Breast epithelium (tissue), 4 donors: ENCODE measurements around the gene CREB3L1. TPM values are rescaled to one million over a fixed set of nuclear protein-coding genes. Genes with fewer than 3 reads are reported as not detected.

Experiments
- DNase-seq, 2 donors: peaks; one replicate each; pipeline ENCODE4 v3.0.0-alpha.2; 2019; ENCODE audit warnings: low spot score in 2 of 2
- H3K27ac ChIP-seq, 2 donors: fragments of 200-600 bp; sonication (generic) in 1 of 2; one replicate each; pipeline ENCODE4 v1.5.1; 2016 to 2019; ENCODE audit warnings: mild to moderate bottlenecking in 1 of 2
- H3K27me3 ChIP-seq, 2 donors: fragments of 200-600 bp; sonication (generic) in 1 of 2; one replicate each; pipeline versions ENCODE4 v1.5.1 to v1.6.0; 2017 to 2019; ENCODE audit warnings: control low read depth in 1 of 2, mild to moderate bottlenecking in 1 of 2
- H3K36me3 ChIP-seq: fragments of 200-600 bp; one replicate; pipeline ENCODE4 v1.5.1; 2019
- H3K4me1 ChIP-seq, 2 donors: fragments of 200-600 bp; sonication (generic); one replicate each; pipeline ENCODE4 v1.5.1; 2016 to 2019; ENCODE audit warnings: control low read depth in 1 of 2
- H3K4me3 ChIP-seq, 3 donors: fragments of 200-600 bp; sonication (generic); 1 replicate in 2 of 3; 2 replicates in 1 of 3; pipeline ENCODE4 v1.5.1; 2016 to 2019; ENCODE audit warnings: mild to moderate bottlenecking in 3 of 3, moderate library complexity in 2 of 3
- H3K9me3 ChIP-seq, 2 donors: fragments of 200-600 bp; sonication (generic) in 1 of 2; one replicate each; pipeline ENCODE4 v1.5.1; 2016 to 2019; ENCODE audit warnings: control low read depth in 1 of 2
- CTCF ChIP-seq, 3 donors: fragments of 450-650 bp; IDR thresholded peaks; one replicate each; pipeline ENCODE4 v1.5.1; 2016 to 2017; ENCODE audit warnings: antibody characterized with exemption in 3 of 3, mild to moderate bottlenecking in 3 of 3, moderate library complexity in 3 of 3
- POLR2A ChIP-seq: fragments of 450-650 bp; IDR thresholded peaks from one replicate; pipeline ENCODE4 v1.6.1; 2016; ENCODE audit warnings: antibody characterized with exemption, mild to moderate bottlenecking, moderate library complexity
- POLR2AphosphoS5 ChIP-seq, 3 donors: sonication (generic); formaldehyde crosslinking; IDR thresholded peaks; one replicate each; pipeline ENCODE4 v1.6.1; 2017; ENCODE audit warnings: antibody characterized with exemption in 3 of 3
- intact Hi-C: fragments of 100-400 bp; cut with DNase I; formaldehyde crosslinking; loops from one replicate; pipeline ENCODE4 v1.15.1; 2023; ENCODE audit warnings: low total_unique reads
- total RNA-seq, 3 donors: library from RNA; depleted of rRNA; stranded (reverse); fragments of >200 nt; gene quantifications; one replicate each; pipeline ENCODE4 v1.1.0, GENCODE V29; 2016

The CREB3L1 gene
- total RNA-seq, 3 donors from 2014 or later, result 1.6 to 5.1 (median 2.0) TPM

- TF ChIP-seq POLR2A, result no peak
- TF ChIP-seq CTCF (IDR thresholded peaks at IDR 0.05), result no peak
- no peak for TF ChIP-seq POLR2AphosphoS5 (IDR thresholded peaks at IDR 0.05)
- peak overlapping the region in 1 of 2 donors; percentile 53 for H3K27ac ChIP-seq
- H3K27me3 ChIP-seq, result no peaks in the 10 kb centered on the region
- DNase-seq, result no peak
- H3K9me3 ChIP-seq, result no peaks in the 10 kb centered on the region
- peaks cover 0 to 13% of the 10 kb centered on the region in 2 donors for H3K4me1 ChIP-seq
- intact Hi-C loops, result loop anchor here (2.0 kb wide), 1 partner anchor 46 kb away; no protein-coding TSS in a partner anchor
- no peak overlapping the region for H3K4me3 ChIP-seq
- H3K36me3 ChIP-seq, result no peaks in the 10 kb centered on the region
These were observed 15.6 kb downstream of the CREB3L1 start for GRCh38 chr11:46293066-46293465.

DNA sequence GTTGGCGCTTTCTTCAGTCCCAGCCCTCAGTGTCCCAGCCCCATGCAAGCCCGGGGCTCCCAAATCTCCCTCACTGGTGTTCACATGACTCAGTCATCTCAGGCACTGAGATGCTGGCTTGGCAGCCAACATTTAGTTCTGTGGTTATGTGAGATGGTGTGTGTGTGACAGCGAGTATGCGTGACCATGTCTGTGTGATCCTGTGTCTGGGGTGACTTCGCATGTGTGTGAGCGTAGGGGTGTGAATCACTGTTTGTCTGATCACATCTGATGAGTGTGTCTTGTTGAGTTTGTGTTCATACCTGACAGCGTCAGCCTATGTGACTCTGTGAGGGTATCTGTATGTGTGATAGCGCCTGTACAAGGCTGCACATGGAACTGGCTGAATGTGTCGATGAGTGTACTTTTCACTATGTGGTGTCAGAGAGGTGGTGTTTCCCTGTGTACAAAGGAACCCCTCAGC lies 16.2 kb downstream of the CREB3L1 start:
- intact Hi-C loops, result loop anchor here (1.0 to 2.0 kb wide), 2 partner anchors 45 to 46 kb away; no protein-coding TSS in a partner anchor
- no peak for TF ChIP-seq POLR2A
- no peak for TF ChIP-seq CTCF (IDR thresholded peaks at IDR 0.05)
- TF ChIP-seq POLR2AphosphoS5 (IDR thresholded peaks at IDR 0.05), result no peak
- Histone ChIP-seq H3K27ac (peak overlapping the region in 1 of 2 donors; percentile 53), H3K36me3 (no peaks in the 10 kb centered on the region), H3K4me3 (no peak overlapping the region), H3K9me3 (no peaks in the 10 kb centered on the region), H3K27me3 (no peaks in the 10 kb centered on the region), H3K4me1 (peaks cover 0 to 13% of the 10 kb centered on the region in 2 donors)
- DNase-seq, result no peak

GRCh38 chr11:46294365-46295309 lies 17.2 kb downstream of the CREB3L1 start:
- no peaks in the 10 kb centered on the region for H3K36me3 ChIP-seq
- H3K4me3 ChIP-seq, result peak overlapping the region; percentile 40 to 74 (median 62)
- DNase-seq, result no peak
- no peaks in the 10 kb centered on the region for H3K9me3 ChIP-seq
- H3K27me3 ChIP-seq, result no peaks in the 10 kb centered on the region
- TF ChIP-seq CTCF (IDR thresholded peaks at IDR 0.05) (no peak), POLR2AphosphoS5 (IDR thresholded peaks at IDR 0.05) (no peak), POLR2A (no peak)
- intact Hi-C loops, result loop anchor here (1.0 kb wide), 1 partner anchor 47 kb away; no protein-coding TSS in a partner anchor
- peak overlapping the region in 1 of 2 donors; percentile 53 for H3K27ac ChIP-seq
- H3K4me1 ChIP-seq, result peaks cover 0 to 13% of the 10 kb centered on the region in 2 donors

DNA sequence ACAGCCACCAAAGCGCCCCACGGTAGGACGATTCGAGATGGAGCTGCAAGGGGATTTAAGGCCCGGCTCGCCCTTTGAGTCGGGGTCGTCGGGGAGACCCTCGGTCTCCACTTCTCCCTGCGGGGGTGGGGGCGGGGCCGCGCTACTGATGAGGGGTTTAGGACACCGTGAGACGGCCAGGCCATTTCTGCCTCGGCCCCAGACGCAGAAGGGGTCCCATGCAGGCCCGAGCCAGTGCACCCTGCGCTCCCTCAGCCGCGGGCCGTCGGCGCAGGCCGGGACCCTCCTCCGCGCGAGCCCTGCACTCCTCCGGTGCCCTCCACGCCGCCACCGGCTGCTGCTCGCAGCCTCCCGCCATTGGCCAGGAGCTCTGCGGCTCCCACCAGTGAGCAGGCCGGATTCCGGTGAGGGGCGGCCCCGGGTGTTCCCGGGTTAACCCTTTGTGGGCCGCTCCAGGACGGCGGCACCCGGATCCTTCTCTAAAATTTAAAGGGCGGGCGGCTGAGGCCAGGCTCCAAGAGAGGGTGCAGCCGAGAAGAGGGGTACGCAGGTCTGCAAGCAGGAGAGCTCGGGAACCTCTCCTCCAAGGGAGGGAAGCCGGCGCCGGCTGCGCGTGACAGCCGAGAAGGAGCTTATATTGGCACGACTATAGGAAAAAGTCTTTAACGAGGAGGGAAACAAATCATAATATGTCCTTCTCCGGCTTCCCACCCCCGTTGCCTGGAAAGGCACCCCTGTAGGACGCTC lies 18.0 kb downstream of the CREB3L1 start:
- H3K9me3 ChIP-seq, result no peaks in the 10 kb centered on the region
- H3K27ac ChIP-seq, result peak overlapping the region; percentile 22 to 57
- peak; percentile 53 to 70 for DNase-seq
- H3K4me1 ChIP-seq, result peaks cover 0 to 13% of the 10 kb centered on the region in 2 donors
- intact Hi-C loops, result no loop called here
- no peaks in the 10 kb centered on the region for H3K27me3 ChIP-seq
- H3K4me3 ChIP-seq, result peak overlapping the region; percentile 40 to 74 (median 62)
- no peaks in the 10 kb centered on the region for H3K36me3 ChIP-seq
- TF ChIP-seq CTCF (IDR thresholded peaks at IDR 0.05) (no peak), POLR2AphosphoS5 (IDR thresholded peaks at IDR 0.05) (no peak), POLR2A (no peak)
